Measurements from ENCODE around the gene IFNA4.
"Not testable (repeated sequence)": the region's sequence is repeated elsewhere in the genome, so short reads cannot be mapped to it uniquely, and the experiment has no call there.

IFNA4 gene

DNA sequence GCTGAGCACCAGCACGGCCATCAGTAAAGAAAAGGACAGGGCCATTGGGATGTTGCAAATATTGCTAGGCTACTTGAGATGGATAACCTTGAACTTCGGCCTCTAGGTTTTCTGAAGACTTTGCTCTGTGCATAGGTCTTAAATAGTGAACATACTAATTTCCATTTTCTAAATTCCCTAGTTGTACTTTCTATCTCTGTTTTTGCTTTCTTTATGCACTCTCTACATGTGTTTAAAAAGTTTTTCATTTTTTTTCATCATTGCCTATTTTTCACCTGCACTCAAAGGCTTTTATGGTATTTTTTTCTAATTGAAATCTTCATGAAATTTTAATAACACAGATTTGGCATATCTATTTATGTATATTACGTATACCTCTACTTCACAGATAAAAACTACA lies at the start of gene IFNA4:
TSS of gene IFNA4 (minus strand) at position 101 of the 400 bp plus-strand sequence. CDS start at position 45, 56 bp downstream.
- DNase-seq (ENCODE audit: low read depth, low spot score) = not testable (repeated sequence)

DNA sequence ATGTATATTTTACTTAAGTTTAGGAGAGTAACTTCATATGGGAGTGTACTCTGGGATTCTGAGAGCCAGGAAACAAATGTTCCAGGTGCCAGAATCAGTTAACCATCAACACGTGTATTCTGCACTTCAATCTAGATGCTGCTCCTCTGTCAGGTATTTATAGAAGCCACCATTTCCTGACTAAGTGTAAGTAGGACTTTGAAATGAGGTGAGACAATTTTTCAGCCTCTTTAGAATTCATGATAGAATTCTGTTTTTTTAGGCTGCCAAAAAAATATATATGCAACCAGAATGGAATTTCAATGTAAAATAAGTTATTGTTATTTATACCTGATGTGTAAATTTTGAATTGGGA lies 49.0 kb upstream of the IFNA4 start:
- not testable (repeated sequence) for DNase-seq (ENCODE audit: low read depth, low spot score)

DNA sequence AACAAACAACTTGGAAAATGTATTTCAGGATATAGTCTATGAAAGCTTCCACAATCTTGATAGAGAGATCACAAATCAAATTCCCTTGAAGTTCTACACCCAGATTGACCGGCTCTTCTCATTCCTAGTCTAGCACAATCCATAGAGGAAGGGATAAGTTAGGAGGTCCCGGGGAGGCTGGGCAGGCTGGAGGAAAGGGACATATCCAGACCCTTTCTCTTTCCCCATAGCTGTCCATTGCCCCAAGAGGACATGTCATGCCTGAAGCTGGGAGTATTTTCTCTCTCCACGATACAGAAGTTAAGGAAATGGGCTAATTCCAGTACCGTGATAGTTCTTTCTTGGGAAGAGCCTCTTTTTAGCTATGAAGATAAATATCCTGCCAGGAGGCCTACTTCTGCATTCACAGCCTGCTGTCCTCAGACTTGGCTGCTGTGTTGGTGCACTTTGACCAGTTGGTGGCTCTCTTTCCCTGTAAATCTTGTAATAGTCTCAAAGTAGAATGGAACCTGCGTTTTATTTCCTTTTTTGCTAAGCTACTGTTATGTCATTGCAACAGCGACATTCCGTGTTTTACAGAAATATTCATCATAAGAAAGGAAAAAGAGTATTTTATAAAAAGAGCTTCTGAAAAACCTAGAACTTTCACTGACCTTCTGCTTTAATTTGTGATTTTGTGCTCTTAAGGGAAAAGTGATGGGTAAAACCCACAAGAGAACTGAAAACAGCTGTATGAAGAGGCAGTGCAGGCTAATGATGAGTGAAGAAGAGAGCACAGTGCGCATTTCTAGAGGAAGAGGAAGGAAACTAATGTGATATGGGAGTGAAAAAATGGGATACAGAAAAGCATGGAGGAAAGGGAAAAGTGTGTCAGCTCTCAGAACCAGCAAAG lies 48.3 kb upstream of the IFNA4 start:
- DNase-seq (ENCODE audit: low read depth, low spot score) = not testable (repeated sequence)

DNA sequence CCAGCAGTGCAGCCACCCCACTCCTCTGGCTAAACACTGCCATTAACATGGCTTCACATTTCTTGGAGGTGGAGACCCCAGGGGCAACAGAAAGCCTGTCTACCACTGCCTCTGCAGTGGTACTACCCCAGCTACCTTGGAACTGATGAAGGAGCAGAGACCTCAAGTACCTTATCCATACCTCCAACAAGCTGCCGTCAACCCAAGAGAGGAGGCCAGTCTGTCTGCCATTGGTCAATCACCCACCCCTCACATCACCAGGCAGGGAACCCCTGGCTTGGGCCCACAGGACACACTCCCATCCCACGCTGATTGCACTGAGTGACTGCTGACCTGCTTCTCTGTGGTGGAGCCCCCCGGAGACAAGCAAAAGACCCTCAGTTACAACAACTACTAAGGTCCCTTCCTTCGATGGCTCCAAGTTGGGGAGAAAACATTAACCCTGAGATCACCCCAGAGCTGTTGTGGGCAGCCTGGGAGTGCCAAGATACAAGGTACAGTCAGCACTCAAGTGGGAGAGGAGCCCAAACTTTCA lies 46.8 kb upstream of the IFNA4 start:
- no peak for DNase-seq (ENCODE audit: low read depth, low spot score)

DNA sequence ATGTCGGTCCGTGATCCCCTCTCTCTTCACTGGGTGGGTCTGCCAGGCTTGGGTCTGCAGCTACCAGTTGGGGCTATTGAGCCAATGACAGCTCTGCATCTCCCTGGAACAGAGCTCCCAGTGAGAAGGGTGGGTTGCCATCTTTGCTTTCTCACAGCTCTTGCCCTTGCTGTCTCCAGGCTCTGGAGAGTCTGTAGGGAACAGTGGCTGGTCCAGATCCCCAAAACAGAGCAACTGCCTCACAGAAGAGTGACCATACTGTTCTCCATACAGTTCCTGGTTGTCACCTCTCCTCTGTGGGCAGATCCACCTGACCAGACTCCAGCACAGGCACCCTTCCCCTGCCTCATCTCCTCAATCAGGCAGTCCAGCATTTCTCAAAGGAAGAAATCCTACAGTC lies 45.9 kb upstream of the IFNA4 start:
- no peak for DNase-seq (ENCODE audit: low read depth, low spot score)

DNA sequence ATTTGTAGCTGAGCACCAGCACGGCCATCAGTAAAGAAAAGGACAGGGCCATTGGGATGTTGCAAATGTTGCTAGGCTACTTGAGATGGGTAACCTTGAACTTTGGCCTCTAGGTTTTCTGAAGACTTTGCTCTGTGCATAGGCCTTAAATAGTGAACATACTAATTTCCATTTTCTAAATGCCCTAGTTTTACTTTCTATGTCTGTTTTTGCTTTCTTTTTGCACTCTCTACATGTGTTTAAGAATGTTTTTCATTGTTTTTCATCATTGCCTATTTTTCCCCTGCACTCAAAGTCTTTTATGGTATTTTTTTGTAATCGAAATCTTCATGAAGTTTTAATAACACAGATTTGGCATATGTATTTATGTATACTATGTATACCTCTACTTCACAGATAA lies 40.7 kb upstream of the IFNA4 start, which contains the start of gene IFNA17:
TSS of gene IFNA17 (minus strand) at position 101 of the 400 bp plus-strand sequence. CDS start at position 52, 49 bp downstream.
- no peak for DNase-seq (ENCODE audit: low read depth, low spot score)

DNA sequence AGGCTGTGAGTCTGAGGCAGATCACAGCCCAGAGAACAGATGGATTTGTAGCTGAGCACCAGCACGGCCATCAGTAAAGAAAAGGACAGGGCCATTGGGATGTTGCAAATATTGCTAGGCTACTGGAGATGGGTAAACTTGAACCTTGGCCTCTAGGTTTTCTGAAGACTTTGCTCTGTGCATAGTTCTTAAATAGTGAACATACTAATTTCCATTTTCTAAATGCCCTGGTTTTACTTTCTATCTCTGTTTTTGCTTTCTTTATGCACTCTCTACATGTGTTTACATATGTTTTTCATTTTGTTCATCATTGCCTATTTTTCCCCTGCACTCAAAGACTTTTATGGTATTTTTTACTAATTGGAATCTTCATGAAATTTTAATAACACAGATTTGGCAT lies 29.8 kb upstream of the IFNA4 start, which contains the start of gene IFNA16:
TSS of gene IFNA16 (minus strand) at position 101 of the 400 bp plus-strand sequence. CDS start at position 95, 6 bp downstream.
- DNase-seq (ENCODE audit: low read depth, low spot score) = not testable (repeated sequence)

DNA sequence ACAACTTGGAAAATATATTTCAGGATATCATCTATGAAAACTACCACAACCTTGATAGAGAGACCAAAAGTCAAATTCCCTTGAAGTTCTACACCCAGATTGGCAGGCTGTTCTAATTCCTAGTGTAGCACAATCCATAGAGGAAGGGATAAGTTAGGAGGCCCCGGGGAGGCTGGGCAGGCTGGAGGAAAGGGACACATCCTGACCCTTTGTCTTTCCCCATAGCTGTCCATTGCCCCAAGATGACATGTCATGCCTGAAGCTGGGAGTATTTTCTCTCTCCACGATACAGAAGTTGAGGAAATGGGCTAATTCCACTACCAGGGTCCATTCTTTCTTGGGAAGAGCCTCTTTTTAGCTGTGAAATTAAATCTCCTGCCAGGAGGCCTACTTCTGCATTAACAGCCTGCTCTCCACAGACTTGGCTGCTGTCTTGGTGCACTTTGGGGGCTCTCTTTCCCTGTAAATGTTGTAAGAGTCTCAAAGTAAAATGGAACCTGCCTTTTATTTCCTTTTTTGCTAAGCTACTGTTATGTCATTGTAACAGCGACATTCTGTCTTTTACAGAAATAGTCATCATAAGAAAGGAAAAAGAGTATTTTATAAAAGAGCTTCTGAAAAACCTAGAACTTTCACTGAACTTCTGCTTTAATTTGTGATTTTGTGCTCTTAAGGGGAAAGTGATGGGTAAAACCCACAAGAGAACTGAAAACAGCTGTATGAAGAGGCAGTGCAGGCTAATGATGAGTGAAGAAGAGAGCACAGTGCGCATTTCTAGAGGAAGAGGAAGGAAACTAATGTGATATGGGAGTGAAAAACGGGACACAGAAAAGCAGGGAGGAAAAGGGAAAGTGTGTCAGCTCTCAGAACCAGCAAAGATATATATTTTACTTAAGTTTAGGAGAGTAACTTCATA lies 26.3 kb upstream of the IFNA4 start:
- DNase-seq (ENCODE audit: low read depth, low spot score) = not testable (repeated sequence)

DNA sequence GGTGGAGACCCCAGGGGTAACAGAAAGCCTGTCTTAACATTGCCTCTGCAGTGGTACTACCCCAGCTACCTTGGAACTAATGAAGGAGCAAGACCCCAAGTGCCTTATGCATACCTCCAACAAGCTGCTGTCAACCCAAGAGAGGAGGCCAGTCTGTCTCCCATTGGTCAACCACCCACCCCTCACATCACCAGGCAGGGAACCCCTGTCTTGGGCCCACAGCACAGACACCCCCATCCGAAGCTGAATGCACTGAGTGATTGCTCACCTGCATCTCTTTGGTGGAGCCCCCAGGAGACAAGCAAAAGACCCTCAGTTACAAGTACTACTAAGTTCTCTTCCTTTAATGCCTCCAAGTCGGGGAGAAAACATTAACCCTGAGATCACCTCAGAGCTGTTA lies 24.8 kb upstream of the IFNA4 start:
- not testable (repeated sequence) for DNase-seq (ENCODE audit: low read depth, low spot score)

DNA sequence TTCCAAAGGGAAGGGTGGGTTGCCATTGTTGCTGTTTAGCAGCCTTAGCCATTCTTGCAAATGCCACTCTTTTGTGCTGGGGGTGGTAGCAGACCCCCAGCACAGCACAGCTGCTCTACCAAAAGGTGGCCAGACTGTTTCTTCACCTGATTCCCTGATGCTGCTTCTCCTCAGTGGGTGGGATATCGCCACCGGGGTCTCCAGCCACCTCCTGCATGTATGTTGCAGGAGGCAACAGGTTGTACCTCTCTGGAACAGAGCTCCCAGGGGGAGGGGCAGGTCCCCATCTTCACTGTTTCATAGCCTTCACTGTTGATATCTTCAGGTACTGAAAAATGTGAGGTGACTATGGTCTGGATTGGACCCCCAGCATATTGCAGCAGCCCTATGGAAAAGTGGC lies 23.4 kb upstream of the IFNA4 start:
- not testable (repeated sequence) for DNase-seq (ENCODE audit: low read depth, low spot score)

DNA sequence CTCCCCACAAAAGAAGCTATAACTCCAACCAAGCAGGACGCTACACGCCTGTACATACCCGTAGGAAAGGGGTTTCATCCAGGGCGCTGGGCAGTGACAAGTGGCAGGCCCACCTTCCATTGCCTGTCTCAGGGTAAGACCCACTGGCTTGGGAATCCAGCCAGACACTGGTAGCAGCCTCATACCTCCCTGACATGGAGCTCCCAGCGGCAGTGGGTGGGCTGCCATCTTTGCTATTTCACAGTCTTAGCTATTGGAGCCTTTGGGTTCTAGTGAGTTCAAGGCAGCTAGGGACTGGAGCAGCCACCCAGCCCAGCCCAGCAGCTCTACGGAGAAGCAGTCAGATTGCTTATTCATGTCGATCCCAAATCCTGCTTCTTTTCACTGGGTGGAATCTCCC lies 22.9 kb upstream of the IFNA4 start:
- DNase-seq (ENCODE audit: low read depth, low spot score) = no peak

DNA sequence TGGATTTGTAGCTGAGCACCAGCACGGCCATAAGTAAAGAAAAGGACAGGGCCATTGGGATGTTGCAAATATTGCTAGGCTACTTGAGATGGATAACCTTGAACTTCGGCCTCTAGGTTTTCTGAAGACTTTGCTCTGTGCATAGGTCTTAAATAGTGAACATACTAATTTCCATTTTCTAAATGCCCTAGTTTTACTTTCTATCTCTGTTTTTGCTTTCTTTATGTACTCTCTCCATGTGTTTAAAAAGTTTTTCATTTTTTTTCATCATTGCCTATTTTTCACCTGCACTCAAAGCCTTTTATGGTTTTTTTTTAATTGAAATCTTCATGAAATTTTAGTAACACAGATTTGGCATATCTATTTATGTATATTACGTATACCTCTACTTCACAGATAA lies 19.7 kb upstream of the IFNA4 start, which contains the start of gene IFNA10:
TSS of gene IFNA10 (minus strand) at position 101 of the 400 bp plus-strand sequence. CDS start at position 55, 46 bp downstream.
- not testable (repeated sequence) for DNase-seq (ENCODE audit: low read depth, low spot score)

DNA sequence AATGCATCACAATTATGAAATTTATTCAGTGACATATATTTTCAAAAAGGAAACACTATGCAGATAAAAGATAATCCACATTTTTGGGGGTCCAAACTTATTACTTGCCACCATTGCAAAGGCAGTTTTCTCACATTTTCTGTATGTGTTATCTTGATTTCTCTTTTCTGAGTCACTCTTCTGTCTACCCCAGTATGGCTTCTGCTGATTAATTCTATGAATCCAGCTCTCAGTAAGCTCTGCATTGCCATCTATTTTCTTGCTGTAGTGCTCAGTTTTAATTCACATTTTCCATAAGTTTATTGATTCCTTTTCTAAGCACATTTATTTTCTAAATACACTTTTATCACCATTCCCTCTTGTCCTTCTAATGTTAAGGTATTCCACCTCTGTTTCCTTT lies 17.8 kb upstream of the IFNA4 start:
- DNase-seq (ENCODE audit: low read depth, low spot score) = no peak

DNA sequence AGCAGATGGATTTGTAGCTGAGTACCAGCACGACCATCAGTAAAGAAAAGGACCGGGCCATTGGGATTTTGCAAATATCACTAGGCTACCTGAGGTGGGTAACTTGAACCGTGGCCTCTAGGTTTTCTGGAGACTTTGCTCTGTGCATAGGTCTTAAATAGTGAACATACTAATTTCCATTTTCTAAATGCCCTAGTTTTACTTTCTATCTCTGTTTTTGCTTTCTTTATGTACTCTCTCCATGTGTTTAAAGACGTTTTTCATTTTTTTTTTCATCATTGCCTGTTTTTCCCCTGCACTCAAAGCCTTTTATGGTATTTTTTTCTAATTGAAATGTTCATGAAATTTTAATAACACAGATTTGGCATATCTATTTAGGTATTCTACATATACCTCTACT lies 14.7 kb upstream of the IFNA4 start, which contains the start of gene IFNA7:
TSS of gene IFNA7 (minus strand) at position 101 of the 400 bp plus-strand sequence. CDS start at position 61, 40 bp downstream.
- not testable (repeated sequence) for DNase-seq (ENCODE audit: low read depth, low spot score)

DNA sequence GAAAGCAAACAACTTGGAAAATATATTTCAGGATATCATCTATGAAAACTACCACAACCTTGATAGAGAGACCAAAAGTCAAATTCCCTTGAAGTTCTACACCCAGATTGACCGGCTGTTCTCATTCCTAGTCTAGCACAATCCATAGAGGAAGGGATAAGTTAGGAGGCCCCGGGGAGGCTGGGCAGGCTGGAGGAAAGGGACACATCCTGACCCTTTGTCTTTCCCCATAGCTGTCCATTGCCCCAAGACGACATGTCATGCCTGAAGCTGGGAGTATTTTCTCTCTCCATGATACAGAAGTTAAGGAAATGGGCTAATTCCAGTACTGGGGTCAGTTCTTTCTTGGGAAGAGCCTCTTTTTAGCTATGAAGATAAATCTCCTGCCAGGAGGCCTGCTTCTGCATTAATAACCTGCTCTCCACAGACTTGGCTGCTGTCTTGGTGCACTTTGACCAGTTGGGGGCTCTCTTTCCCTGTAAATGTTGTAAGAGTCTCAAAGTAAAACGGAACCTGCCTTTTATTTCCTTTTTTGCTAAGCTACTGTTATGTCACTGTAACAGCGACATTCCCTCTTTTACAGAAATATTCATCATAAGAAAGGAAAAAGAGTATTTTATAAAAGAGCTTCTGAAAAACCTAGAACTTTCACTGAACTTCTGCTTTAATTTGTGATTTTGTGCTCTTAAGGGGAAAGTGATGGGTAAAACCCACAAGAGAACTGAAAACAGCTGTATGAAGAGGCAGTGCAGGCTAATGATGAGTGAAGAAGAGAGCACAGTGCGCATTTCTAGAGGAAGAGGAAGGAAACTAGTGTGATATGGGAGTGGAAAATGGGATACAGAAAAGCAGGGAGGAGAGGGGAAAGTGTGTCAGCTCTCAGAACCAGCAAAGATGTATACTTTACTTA lies 7.7 kb upstream of the IFNA4 start:
- DNase-seq (ENCODE audit: low read depth, low spot score) = not testable (repeated sequence)

DNA sequence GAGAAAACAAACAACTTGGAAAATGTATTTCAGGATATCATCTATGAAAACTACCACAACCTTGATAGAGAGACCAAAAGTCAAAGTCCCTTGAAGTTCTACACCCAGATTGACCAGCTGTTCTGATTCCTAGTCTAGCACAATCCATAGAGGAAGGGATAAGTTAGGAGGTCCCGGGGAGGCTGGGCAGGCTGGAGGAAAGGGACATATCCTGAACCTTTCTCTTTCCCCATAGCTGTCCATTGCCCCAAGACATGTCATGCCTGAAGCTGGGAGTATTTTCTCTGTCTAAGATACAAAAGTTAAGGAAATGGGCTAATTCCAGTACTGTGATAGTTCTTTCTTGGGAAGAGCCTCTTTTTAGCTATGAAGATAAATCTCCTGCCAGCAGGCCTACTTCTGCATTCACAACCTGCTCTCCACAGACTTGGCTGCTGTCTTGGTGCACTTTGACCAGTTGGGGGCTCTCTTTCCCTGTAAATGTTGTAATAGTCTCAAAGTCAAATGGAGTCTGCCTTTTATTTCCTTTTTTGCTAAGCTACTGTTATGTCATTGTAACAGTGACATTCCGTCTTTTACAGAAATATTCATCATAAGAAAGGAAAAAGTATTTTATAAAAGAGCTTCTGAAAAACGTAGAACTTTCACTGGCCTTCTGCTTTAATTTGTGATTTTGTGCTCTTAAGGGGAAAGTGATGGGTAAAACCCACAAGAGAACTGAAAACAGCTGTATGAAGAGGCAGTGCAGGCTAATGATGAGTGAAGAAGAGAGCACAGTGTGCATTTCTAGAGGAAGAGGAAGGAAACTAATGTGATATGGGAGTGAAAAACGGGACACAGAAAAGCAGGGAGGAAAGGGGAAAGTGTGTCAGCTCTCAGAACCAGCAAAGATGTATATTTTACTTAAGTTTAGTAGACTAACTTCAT lies 4.3 kb downstream of the IFNA4 start:
- DNase-seq (ENCODE audit: low read depth, low spot score) = not testable (repeated sequence)

DNA sequence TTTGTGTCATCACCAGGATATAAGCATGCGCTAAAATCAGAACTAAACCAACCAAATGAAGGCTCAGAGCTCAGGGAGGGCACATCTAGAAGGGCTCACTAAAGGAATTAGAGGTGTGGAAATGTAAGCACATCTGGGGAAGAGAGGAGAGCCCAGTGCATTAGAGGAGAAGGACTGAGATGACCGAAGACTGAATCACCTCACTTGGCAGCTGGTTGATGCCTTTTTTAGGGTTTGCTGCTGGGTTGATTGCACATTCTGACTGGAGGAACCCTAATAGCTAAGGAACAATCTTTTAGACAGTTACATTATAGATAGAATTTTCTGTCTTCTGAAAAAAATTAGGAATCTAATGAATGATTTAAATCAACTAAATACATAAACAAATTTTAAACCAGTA lies 12.7 kb downstream of the IFNA4 start:
- DNase-seq (ENCODE audit: low read depth, low spot score) = no peak

DNA sequence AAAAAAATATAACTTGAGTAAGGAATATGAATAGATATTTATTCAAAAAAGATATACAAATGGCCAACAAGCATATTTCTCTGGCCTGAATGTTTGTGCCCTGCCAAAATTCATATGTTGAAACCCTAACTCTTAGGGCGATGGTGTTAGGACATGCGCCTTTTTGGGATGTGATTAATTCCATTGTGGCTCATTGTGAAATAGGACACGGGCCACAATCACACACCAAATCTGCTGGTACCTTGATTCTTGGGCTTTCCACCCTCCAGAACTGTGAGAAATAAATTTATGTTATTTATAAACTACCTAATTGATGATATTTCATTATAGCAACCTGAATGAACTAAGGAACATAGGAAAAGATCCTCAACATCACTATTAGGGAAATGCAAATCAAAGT lies 15.2 kb downstream of the IFNA4 start:
- DNase-seq (ENCODE audit: low read depth, low spot score) = no peak

DNA sequence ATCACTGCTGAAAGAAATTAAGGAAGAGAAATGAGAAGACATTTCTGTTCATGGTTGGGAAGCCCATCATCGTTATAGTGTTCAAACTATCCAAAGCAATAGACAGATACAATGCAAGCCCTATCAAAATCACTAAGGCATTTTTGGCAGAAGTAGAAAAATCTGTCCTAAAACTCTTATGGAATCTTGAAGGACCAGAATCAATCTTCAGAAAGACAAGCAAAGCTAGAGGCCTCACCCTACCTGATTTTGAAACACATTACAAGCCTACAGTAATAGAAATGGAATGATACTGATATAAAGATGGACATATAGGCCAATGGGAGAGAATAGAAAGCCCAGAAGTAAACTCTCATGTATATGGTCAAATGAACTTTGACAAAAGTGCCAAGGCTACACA lies 16.0 kb downstream of the IFNA4 start:
- no peak for DNase-seq (ENCODE audit: low read depth, low spot score)

All from iPS DF 19.7 (cell line).